Measurements from ENCODE around the gene DEXI. TPM values are rescaled to one million over a fixed set of nuclear protein-coding genes. Genes with fewer than 3 reads are reported as not detected.

Gene DEXI
- total and polyA plus RNA-seq, 8 donors, result 12.0 to 22.6 (median 16.8) TPM

DNA sequence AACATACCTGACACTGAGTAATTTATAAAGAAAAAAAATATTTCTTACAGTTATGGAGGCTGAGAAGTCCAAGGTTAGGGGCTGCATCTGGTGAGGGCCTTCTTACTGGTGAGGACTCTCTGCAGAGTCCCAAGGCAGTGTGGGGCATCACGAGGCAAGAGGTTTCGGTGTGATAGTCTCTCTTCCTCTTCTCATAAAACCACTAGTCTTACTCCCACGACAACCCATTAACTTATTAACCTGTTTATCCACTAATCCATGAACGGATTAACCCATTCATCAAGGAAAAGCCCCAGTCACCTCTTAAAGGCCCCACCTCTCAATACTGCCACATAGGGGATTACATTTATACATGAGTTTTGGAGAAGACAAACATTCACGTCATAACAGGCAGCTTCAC is 45.1 kb downstream of the DEXI start:
- 62 to 65% methylated on average over 5 of the region's 5 CpGs for WGBS, 2 donors
- Histone ChIP-seq H3K27ac (no peak overlapping the region), H3K27me3 (no peaks in the 10 kb centered on the region), H3K9me3 (no peaks in the 10 kb centered on the region), H3K4me3 (no peak overlapping the region), H3K36me3 (no peaks in the 10 kb centered on the region), H3K4me1 (no peaks in the 10 kb centered on the region)
- no peak for FAIRE-seq
- ATAC-seq, result peak in 1 of 4 donors; percentile 61
- no peak for DNase-seq
- intact Hi-C loops (cut with DNase I), result no loop called here
- no peak for TF ChIP-seq CTCF (IDR thresholded peaks at IDR 0.05)

GRCh38 chr16:10896723-10897122 is 45.5 kb downstream of the DEXI start:
- Histone ChIP-seq H3K4me1 (no peaks in the 10 kb centered on the region), H3K9me3 (no peaks in the 10 kb centered on the region), H3K27me3 (no peaks in the 10 kb centered on the region), H3K4me3 (no peak overlapping the region), H3K36me3 (no peaks in the 10 kb centered on the region), H3K27ac (no peak overlapping the region)
- WGBS, 2 donors, result 86 to 95% methylated on average over 2 of the region's 2 CpGs
- no peak for TF ChIP-seq CTCF (IDR thresholded peaks at IDR 0.05)
- ATAC-seq, result peak in 2 of 4 donors; percentile 25 to 53
- FAIRE-seq, result no peak
- DNase-seq, result no peak
- intact Hi-C loops (cut with DNase I), result no loop called here

DNA sequence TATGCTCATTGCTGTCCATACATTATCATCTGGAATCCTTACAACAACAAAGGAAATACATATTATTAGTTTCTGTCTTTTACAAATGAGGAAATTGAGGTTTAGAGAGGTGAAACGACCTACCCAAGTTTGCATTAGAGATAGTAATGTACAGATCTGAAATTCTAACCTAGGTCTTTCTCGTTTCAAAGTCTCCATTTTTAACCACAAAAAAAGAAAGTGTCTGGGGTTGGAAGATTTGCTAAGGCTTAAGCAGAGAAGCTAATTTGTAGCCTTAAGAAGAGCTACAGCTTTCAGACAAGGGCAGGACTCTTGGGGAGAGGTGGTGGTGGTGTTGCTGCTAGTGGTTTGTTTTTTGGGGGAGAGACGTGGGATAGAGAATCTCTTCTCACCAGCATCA is 46.1 kb downstream of the DEXI start:
- Histone ChIP-seq H3K27ac (no peak overlapping the region), H3K4me3 (no peak overlapping the region), H3K9me3 (no peaks in the 10 kb centered on the region), H3K36me3 (no peaks in the 10 kb centered on the region), H3K4me1 (no peaks in the 10 kb centered on the region), H3K27me3 (no peaks in the 10 kb centered on the region)
- intact Hi-C loops (cut with DNase I), result no loop called here
- WGBS, 2 donors, result 52 to 69% methylated on average over 3 of the region's 3 CpGs
- TF ChIP-seq CTCF (IDR thresholded peaks at IDR 0.05), result no peak
- no peak for DNase-seq
- no peak for FAIRE-seq
- ATAC-seq, result no peak

DNA sequence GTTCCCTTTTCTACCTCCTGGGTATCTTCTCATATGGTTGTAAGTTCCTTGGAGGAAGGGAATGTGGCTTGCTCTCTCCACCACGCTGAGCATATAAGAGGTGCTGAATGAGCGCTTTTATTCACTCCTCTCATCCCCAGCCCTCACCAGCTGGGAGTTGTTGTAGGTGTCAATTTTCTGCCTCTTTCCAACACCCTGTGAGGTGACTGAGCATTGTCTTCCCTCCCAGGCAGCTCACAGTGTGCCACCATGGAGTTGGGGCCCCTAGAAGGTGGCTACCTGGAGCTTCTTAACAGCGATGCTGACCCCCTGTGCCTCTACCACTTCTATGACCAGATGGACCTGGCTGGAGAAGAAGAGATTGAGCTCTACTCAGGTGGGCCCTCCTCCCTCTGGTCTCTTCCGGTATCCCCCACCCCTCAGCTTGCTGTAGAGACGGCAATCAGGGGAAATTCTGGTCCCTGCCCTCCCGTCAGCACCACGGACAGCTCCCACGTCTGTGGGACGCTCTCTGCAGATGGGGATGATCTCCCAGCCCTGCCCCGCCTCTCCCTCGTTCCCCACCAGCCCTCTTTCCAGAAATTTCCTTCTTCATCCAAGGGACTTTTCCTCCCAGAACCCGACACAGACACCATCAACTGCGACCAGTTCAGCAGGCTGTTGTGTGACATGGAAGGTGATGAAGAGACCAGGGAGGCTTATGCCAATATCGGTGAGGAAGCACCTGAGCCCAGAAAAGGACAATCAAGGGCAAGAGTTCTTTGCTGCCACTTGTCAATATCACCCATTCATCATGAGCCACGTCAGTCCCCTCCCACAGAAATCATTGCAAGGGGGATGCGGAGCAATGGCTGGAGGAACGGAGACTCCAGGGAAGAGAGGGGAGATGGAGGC is 47.0 kb downstream of the DEXI start:
- 35 to 39% methylated on average over 17 of the region's 17 CpGs for WGBS, 2 donors
- no peak for TF ChIP-seq CTCF (IDR thresholded peaks at IDR 0.05)
- Histone ChIP-seq H3K27me3 (no peaks in the 10 kb centered on the region), H3K36me3 (no peaks in the 10 kb centered on the region), H3K4me3 (no peak overlapping the region), H3K4me1 (no peaks in the 10 kb centered on the region), H3K27ac (no peak overlapping the region), H3K9me3 (no peaks in the 10 kb centered on the region)
- intact Hi-C loops (cut with DNase I), result no loop called here
- no peak for DNase-seq
- ATAC-seq, result peak in 1 of 4 donors; percentile 65
- no peak for FAIRE-seq

DNA sequence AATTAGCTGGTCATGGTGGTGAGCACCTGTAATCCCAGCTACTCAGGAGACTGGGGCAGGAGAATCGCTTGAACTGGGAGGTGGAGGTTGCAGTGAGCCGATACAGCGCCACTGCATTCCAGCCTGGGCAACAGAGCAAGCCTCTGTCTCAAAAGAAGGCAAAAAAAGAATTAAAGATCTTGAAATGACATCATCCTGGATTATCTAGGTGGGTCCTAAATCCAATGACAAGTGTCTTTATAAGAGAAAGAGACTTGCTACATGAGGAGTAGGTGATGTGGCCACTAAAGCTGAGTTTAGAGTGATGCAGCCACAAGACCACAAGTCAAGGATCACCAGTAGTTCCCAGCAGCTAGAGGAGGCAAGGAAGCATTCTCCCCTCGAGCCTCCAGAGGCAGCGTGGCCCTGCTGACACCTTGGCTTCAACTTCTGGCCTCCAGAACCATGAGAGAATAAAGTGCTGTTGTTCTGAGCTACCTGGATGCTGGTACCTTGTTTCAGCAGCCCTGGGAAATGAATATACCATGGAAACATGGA is 49.4 kb downstream of the DEXI start:
- intact Hi-C loops (cut with DNase I), result no loop called here
- Histone ChIP-seq H3K4me3 (no peak overlapping the region), H3K9me3 (no peaks in the 10 kb centered on the region), H3K27me3 (no peaks in the 10 kb centered on the region), H3K4me1 (no peaks in the 10 kb centered on the region), H3K36me3 (no peaks in the 10 kb centered on the region), H3K27ac (no peak overlapping the region)
- no peak for TF ChIP-seq CTCF (IDR thresholded peaks at IDR 0.05)
- WGBS, 2 donors, result 90 to 94% methylated on average over 5 of the region's 5 CpGs
- FAIRE-seq (no peak), DNase-seq (no peak), ATAC-seq (no peak)
